Measurements from ENCODE around the gene CIDEA.
"Not testable (repeated sequence)": the region's sequence is repeated elsewhere in the genome, so short reads cannot be mapped to it uniquely, and the experiment has no call there.

The CIDEA gene

GRCh38 chr18:12254136-12254819 lies at the start of gene CIDEA:
Gene CIDEA, plus strand, starts transcription at chr18:12254361. Its CDS starts 23 bp downstream, at chr18:12254384.
- peak; percentile 36 for DNase-seq

DNA sequence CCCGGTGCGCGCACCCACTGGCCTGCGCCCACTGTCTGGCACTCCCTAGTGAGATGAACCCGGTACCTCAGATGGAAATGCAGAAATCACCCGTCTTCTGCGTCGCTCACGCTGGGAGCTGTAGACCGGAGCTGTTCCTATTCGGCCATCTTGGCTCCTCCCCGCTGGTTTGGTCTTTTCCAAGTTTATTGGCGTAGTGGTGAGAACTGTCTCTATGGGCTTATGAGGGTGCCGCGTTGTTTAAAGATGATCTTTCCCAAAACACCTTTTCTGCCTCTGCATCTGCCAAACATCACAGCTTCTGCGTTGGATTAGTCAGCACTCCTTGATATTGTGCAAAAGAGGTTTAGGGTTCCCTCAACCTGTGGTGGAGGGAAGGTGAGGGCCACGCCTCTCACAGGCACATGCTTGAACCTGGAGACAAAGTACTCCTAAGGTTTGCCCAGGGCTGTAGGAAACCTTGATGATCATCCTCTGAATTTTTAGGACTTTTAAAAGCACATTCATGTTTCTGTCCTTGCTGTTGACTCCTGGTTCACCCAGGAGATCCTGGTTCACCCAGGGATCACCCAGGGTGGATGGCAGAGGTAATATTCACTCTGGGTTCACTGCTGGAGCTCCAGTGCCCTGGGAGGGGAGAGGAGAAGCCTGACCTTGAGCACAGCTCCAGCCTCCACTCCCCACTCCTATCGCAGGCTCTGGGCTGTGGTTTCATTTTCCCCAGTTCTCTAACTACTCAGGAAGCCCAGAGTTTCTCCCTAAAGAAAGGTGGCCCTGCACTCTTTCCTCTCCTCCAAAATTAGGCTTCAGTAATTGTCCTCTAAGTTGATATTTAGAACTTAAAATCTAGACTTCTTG lies 45.6 kb upstream of the CIDEA start:
- DNase-seq: not testable (repeated sequence)

DNA sequence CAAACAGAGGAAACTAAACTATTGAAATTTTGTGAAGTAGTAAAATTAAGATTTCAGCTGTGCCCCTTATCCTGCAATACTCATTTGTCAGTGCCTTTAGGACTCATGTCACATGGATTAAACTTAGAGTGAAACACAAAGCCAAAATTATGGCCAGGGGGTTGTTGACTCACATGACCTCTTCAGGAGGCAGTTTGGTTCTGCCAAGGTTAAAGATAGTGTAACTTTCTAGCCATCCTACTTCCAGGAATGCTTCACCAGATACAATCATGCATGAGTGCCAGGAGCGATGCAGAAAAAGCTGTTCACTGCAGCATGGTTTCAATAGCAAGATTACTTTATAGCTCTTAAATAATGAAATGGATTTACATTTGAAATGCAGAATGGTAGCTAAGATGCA lies 41.9 kb upstream of the CIDEA start:
- not testable (repeated sequence) for DNase-seq

- not testable (repeated sequence) for DNase-seq
These were observed 39.7 kb upstream of the CIDEA start for GRCh38 chr18:12214296-12215005.

DNA sequence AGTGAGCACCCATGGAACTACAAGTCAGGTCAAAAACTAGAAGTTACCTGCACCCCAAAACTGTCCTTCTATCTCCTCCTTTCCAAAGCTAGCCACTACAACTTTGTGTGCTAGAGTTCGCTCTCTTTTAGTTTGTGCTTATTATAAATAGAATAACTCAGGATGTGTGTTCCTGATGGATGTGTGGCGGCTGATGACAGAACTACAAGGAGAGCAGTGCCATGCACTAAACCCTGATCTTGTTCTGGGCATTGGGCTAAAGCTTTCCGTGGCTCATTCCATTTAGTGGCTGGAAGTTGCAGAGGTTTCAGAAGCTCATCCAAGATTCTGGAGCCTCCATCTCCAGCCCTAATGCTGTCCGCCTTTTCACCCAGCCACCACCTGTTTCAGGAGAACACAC lies 37.7 kb upstream of the CIDEA start:
- DNase-seq: not testable (repeated sequence)

GRCh38 chr18:12218603-12219002 lies 35.6 kb upstream of the CIDEA start:
- not testable (repeated sequence) for DNase-seq

- not testable (repeated sequence) for DNase-seq
These were observed 32.1 kb upstream of the CIDEA start for GRCh38 chr18:12222041-12222440.

GRCh38 chr18:12223326-12223725 lies 30.8 kb upstream of the CIDEA start:
- not testable (repeated sequence) for DNase-seq

GRCh38 chr18:12226807-12227206 lies 27.4 kb upstream of the CIDEA start:
- not testable (repeated sequence) for DNase-seq

DNA sequence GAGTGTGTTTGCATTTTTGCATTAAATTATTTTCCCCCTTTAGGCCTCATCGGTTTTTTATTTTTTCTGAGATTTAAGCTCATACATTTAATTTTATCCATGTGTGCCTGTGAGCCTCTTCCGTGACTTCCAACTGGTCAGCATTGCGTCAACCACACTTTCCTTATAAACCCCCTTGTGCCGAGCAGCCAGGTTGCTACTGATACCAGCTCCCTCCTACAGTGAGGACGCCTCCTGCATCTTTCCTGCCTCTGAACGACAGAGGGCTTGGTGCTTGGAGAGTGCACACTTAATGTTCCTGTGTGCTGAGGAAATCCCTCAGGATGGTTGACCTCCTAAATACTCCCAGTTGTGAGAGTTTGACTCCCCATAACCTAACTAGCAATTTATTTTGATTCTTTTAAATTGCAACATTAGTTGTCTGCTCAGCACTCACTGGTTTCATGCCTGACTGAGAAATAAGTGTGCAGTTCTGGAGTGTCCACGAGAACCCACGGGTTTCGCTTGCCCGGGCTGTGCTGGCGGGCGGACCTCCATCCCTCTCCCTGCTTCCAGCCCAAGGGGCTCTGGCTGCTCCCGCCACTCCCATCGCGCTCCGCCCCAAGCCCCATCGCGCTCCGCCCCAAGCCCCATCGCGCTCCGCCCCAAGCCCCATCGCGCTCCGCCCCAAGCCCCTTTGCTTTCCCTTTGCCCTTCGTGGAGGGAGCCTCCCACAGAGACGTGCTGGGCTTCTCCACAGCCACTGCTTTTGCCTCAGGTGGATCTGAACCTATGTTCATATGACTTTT lies 26.6 kb upstream of the CIDEA start:
- peak; percentile 10 for DNase-seq

GRCh38 chr18:12228308-12228707 lies 25.9 kb upstream of the CIDEA start:
- DNase-seq: not testable (repeated sequence)

DNA sequence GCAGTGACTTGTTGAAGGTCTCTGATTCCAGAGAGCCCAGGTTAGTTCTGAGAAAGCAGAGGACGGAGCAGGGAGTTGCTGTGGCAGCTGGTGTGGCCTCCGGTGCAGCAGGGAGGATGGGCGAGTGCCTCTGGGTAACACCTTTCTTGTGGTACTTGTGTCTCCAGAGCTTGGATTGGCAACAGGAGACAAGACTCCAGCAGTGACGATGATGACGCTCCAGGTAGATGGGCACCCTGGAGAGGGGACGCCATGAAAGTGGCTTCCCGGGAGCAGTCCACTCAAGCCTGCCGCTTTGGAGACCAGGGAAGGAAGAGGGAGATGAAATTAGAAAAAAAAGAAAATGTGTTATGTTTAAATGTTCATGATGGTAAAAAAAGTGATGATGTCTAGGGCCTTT lies 23.6 kb upstream of the CIDEA start:
- not testable (repeated sequence) for DNase-seq

GRCh38 chr18:12231040-12231882 lies 22.9 kb upstream of the CIDEA start:
- no peak for DNase-seq

DNA sequence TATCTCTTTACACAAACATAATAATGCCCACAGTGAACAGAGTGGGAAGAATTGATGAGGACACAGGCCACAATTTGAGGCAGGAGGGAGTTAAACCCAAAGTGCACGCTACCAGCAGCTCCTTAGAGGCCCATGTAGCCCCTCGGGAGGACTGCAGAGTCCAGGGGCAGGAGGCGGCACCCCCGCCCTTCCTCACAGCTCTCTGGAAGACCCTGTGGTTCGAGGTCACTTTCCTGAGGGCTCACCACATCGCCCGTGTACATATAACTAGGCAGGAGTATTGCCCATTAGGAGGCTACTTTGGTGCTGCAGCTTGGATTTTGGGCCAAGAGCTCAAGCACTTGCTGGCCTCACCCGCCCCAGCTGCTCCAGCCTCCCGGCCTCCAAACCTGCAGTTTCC lies 22.2 kb upstream of the CIDEA start:
- no peak for DNase-seq

- DNase-seq: peak; percentile 64
These were observed 20.8 kb upstream of the CIDEA start for GRCh38 chr18:12233378-12233777.

- DNase-seq: no peak
These were observed 19.5 kb upstream of the CIDEA start for GRCh38 chr18:12234451-12235190.

DNA sequence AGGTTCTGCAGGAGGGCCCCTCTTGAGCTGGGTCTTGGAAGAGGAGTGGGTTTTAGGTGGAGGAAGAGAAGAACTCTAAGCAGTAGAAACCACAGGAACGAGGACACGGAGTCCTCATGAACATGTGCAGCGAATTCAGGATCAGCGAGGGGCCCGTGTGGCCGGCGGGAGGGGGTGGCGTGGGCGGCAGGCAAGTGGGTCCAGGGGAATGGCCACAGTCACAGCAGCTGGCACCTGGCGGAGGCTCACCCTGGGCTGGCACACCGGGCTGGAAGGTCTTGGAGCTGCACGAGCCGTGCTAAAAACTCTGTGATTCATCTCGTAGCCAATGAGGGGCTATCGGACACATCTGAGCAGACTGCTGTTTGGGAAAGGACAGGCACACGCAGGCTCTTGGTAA lies 18.0 kb upstream of the CIDEA start:
- no peak for DNase-seq

GRCh38 chr18:12236934-12237832 lies 17.0 kb upstream of the CIDEA start:
- DNase-seq: peak; percentile 51

GRCh38 chr18:12238826-12239225 lies 15.3 kb upstream of the CIDEA start:
- DNase-seq: peak; percentile 49

GRCh38 chr18:12239431-12239830 lies 14.7 kb upstream of the CIDEA start:
- peak; percentile 50 for DNase-seq
